NB4 (cell line): ENCODE measurements around the gene RABAC1.

Experiments used
- DNase-seq: peaks from one replicate; pipeline ENCODE4 v3.0.0; 2010; ENCODE audit warnings: low read depth
- H3K4me3 ChIP-seq: one replicate; pipeline ENCODE4 v1.5.1; 2011; ENCODE audit warnings: mild to moderate bottlenecking, low read depth, low read length, moderate library complexity
- CTCF ChIP-seq: IDR thresholded peaks from one replicate; pipeline ENCODE4 v1.5.1; 2012; ENCODE audit warnings: low read depth, low read length
- MAX ChIP-seq: IDR thresholded peaks from 2 replicates; pipeline ENCODE4 v1.6.1; 2011; ENCODE audit warnings: low read depth, low read length
- MYC ChIP-seq: IDR thresholded peaks from 2 replicates; pipeline ENCODE4 v1.6.1; 2011; ENCODE audit warnings: low read depth, low read length
- POLR2A ChIP-seq: IDR thresholded peaks from 2 replicates; pipeline ENCODE4 v1.6.1; 2011; ENCODE audit warnings: mild to moderate bottlenecking; ENCODE audit not compliant: insufficient read length; ENCODE audit errors: extremely low read depth

Gene RABAC1

GRCh38 chr19:41926028-41926762 is 32.9 kb downstream of the RABAC1 start:
- H3K4me3 ChIP-seq, result no peak overlapping the region
- DNase-seq, result no peak
- TF ChIP-seq CTCF (no peak), MAX (no peak), MYC (no peak), POLR2A (no peak)

DNA sequence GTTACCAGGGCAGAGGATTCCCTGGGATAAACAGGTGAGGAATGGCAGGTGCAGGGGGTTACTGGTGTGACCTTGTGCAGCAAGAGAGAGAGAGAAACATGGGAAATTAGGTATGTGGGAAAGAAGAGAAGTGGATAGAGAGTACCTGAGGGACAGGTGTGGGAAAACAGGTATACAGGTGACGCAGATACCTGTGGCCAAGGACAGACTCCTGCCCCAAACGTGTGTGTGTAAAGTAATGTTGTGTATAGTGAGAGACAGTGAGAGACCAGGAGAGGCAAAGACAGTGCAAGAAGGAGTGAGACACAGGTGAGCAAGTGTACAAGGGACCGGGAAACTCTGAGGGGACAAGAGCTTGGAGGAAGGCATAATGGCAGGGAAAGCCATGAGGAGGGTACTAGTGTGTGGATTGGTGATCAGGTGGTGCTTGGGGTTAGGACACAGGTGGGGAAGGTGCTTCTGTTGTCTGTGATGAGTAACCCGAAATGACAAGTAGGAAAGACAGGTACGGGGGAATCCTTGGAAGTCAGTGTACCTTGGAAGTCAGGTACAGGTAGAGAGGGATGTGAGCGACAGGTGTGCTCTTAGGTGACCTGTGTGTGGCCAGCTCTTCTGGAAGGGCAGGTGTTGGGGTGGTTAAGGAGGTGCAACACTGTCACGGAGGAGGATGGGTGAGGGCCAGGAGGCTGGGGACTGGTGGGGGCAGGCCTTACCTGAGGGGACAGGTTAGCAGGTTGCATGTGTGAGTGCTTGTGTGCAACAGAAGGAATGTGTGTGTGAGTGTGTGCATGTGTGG is 33.7 kb downstream of the RABAC1 start:
- DNase-seq, result no peak
- H3K4me3 ChIP-seq, result no peak overlapping the region
- TF ChIP-seq MYC (no peak), MAX (no peak), POLR2A (no peak), CTCF (no peak)

DNA sequence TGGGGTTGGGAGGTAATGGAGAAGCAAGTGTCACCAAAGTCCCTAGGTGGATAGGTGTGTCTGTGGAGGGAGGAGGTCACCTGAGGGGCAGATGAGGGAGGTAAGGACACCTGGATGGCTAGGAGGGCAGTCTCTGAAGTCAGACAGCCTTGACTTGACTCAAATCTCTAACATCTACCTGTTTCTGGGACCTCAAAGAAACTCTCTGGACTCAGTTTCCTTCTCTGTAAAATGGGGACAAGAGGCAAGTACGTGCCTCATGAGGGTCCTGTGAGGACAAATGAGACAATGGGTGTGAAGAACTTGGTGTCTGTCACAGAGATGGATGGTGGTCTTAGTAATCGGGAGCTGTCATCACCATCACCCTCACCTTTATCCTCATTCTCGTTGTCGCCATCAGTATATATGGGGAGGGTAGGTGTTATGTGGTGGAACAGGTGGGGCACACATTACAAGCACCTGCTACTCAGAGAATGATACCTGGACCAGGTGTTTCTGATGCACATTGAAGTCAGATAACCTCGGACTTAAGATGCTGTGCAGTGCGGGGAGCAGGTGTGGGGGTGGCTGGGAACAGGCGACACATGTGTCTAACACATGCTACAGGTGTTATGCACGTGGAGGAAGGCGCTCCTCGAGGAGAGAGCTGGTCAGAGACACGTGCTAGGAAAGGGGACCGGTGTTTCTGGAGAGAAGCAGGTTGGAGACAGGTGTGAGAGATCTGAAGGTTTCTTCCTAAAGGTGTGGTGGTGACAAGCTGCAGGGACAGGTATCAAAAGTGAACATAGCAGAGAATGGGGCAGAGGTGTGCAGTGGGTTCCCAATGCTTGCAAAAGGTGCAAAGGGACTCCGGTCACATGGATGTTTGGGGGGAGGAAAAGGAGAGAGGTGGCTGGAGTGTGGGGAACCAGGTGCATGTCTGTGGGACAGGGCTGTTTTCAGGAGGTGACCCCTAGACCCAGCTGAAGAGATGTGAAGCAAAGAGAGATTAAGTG is 34.7 kb downstream of the RABAC1 start:
- no peak for DNase-seq
- no peak overlapping the region for H3K4me3 ChIP-seq
- TF ChIP-seq MYC (no peak), POLR2A (no peak), MAX (no peak), CTCF (no peak)

DNA sequence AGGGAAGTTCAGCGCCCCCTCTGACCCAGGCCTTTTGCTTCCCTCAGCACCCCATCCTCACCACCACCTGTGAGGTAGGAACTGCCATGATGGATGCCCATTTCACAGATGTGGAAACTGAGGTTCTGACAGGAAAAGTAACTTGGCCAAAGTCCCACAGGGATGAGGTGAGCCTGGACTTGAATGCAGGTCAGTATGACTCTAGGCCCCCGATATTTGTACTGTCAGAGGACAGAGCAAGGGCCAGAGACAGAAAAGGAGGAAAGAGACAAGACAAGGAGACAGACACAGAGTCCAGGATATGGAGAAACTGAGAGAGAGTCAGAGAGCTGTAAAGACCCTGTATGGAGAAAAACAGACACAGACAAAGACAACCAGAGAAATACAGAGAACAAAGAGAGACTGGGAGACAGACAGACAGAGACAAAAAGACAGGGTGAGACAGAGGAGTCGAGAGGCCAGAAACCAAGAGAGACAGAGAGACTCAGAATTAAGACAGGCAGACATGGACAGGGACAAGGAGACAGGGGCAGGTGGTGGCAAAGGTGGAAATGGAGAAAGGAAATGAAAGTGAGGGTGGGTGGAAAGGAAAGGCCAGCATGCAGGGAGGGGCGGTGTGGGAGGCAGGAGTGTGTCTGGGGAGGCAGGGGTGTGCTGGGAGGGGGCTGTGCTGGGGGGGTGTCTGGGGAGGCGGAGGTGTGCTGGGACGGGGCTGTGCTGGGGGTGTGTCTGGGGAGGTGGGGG is 35.9 kb downstream of the RABAC1 start:
- DNase-seq, result no peak
- TF ChIP-seq CTCF, result no peak
- no peak for TF ChIP-seq MAX
- no peak for TF ChIP-seq POLR2A
- no peak for TF ChIP-seq MYC
- no peak overlapping the region for H3K4me3 ChIP-seq

GRCh38 chr19:41922585-41922984 is 36.5 kb downstream of the RABAC1 start:
- no peak for DNase-seq
- TF ChIP-seq POLR2A (no peak), MAX (no peak), CTCF (no peak), MYC (no peak)
- H3K4me3 ChIP-seq, result no peak overlapping the region
